HG02623 (cell line): ENCODE measurements around the gene SLC22A23.

Experiments used
- ATAC-seq: cut with Tn5 transposase; IDR thresholded peaks from one replicate; pipeline ENCODE4 v1.9.1; 2021; ENCODE audit warnings: moderate library complexity; ENCODE audit not compliant: unreplicated experiment

Gene SLC22A23

GRCh38 chr6:3273707-3274521, 182.9 kb downstream of the SLC22A23 start:
- ATAC-seq, result no peak

- no peak for ATAC-seq
Measured at GRCh38 chr6:3272911-3273547, 183.8 kb downstream of the SLC22A23 start.

DNA sequence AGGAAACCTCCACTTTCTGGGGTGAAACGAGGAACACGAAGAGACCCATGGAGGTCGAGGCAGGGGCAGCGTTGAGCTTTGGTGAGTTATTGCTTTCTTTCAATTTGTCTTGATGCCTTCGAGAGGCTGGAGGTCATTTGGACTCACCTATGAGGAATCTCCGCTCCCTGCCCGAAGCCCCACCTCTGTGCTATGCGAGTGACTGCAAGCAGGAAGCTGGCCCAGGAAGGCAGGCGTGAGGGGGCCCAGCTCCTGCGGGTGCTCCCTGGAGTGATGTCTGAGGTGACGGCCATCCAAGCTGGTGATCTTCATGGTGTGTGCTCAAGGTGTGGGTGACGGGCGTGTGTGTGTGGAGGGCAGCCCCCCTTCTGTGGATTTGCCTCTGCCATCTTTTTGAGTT, 185.1 kb downstream of the SLC22A23 start:
- no peak for ATAC-seq

DNA sequence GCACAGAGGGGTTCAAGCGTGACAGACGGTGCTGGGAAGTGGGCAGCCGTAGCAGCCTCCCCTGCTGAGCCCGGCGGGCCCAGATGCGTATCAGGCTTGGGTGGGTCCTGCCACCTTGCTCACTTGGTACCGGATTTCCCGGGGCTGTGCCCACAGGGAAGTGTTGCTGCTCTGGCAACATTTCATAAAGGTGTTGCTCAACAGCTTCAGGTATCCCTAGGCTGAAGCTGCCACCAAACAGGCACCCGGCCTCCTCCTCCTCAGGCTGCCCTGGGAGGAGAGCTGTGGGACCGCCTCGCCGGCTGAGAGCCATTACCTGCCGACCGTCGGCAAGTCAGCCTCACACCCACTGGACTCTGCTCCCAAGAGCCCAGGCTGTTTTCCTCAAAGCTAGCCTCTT, 186.6 kb downstream of the SLC22A23 start:
- no peak for ATAC-seq

DNA sequence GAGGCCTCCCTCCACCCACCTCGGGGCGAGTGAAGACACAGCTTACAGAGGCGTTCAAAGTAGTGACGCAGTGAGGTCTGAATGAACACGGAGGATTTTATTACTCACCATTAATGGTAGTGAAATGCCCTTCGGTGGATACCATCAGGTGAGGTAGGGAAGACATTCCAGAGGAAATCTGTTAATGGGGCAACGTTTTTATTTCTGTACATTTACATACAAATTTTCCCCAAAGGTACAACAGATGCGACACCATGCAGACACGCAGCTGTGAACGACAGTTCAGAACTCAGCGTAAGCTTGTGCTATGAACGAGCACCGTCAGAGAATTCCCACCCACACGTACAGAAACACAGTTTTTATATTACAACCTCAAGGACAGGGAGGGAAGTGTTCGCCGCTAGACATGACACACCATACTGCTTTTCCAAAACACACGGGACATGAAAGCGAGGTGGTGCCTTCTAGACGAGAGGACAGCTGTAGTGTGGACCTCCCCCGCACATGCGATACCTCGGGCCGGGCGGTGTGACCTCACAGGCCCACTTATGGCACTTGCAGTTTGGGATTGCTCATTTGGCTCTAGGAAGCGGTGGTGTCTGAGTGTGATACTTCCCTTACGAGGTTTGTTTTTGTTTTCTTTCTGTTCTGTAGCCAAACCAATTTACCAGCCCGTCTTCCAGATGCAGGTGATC, 187.4 kb downstream of the SLC22A23 start:
- no peak for ATAC-seq

DNA sequence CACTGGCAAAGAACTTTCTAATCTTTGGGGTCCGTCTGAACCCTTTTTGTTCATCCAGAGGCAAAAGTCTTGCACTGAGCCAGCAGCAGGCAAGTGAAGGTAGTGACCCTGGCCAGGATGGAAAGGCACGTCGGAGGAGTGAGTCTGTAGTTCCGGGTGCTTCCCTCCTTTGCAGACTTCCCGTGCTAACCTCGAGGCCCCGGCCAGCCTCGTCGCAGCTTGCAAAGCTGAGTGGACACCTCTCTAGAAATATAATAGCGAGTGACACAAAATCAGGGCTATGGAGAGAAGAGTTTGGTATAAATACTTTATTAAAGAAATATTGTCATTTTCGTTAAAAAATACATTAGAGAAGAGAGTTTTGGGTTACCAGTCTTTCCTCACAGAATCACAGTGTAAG, 188.2 kb downstream of the SLC22A23 start:
- ATAC-seq, result no peak

DNA sequence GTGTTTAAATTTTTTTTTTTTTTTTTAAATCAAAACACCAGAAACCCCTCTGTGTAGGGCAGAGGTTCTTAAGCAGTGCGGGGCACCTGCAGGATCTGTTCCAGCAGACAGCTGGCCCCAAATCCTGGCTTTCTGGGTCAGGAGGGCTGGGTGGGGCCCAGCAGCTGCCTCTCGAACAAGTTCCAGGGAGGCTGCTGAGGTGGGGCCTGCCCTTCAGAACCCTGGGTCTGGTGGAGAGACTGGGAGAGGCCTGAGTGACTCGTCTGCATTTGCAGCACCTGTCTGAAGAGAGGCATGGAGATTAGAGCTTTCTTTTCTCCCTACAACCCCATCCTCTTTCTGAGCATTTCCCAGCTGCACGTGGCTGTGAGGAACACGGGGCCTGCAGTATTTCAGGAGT, 189.7 kb downstream of the SLC22A23 start:
- no peak for ATAC-seq

DNA sequence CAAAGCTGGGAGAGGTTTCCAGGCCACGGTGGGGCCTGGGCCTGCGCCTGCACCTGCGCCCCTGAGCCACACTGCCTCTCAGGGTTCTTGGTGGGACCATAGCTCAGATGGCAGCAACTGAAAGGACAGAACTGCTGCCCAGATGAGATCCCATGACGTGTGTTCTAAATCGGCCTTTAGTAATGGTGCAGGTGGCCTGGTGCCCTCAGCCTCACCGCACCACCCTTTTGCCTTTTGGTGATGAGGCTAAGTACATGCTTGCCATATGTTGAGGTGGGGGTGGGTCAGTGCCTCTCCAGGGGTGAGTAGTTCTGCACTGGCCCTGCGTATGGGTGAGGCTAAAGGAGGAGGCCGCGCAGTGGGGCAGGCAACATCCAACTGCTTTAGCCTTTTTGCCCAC, 190.7 kb downstream of the SLC22A23 start:
- no peak for ATAC-seq

- no peak for ATAC-seq
Measured at GRCh38 chr6:3265671-3266070, 191.2 kb downstream of the SLC22A23 start.

- ATAC-seq, result no peak
Measured at GRCh38 chr6:3264356-3264755, 192.5 kb downstream of the SLC22A23 start.

- ATAC-seq, result no peak
Measured at GRCh38 chr6:3263096-3263495, 193.8 kb downstream of the SLC22A23 start.

DNA sequence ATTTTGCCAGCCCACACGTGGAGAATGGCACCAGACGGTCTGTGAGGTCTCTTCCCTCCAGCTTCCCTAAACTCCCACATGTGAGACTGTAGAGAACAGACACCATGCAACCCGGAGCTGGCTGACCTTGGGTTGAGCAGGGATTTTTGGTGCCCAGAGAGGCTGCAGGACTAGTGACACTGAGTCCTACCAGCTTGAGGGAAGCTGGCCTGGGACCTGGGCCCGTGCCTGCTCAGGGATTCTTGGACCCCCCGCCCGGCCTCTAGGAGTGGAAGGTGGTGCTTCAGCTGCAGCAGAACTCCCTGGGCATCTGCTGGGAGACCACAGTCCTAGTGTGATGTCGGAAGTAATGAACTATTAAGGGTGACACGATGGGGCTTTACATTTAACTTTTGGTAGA, 194.9 kb downstream of the SLC22A23 start:
- ATAC-seq, result no peak

DNA sequence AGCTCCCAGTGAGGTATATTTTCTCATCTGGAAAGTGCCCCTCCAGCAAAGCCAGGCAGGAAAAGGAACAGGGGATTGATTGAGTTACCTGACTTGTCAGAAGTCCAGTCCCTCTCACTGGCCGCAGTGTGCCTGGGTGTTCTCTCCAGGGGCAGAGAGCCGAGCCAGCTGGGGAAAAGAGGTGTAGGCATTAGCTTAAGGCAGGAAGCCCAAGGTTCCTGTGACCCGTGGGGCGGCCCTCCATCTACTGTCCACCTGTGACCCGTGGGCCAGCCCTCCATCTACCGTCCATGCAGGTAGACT, 195.4 kb downstream of the SLC22A23 start:
- ATAC-seq, result no peak

- ATAC-seq, result no peak
Measured at GRCh38 chr6:3260772-3261517, 195.9 kb downstream of the SLC22A23 start.

DNA sequence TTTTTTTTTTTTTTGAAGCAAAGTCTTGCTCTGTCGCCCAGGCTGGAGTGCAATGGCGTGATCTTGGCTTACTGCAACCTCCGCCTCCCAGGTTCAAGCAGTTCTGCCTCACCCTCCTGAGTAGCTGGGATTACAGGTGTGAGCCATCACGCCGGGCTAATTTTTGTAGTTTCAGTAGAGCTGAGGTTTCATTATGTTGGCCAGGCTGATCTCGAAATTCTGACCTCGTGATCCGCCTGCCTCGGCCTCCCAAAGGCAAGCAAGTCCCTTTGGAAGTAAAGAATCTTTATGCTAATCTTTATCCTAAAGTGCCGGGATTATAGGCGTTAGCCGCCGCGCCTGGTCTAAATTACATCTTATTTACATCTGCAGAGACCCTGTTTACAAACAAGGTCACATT, 196.6 kb downstream of the SLC22A23 start:
- no peak for ATAC-seq

DNA sequence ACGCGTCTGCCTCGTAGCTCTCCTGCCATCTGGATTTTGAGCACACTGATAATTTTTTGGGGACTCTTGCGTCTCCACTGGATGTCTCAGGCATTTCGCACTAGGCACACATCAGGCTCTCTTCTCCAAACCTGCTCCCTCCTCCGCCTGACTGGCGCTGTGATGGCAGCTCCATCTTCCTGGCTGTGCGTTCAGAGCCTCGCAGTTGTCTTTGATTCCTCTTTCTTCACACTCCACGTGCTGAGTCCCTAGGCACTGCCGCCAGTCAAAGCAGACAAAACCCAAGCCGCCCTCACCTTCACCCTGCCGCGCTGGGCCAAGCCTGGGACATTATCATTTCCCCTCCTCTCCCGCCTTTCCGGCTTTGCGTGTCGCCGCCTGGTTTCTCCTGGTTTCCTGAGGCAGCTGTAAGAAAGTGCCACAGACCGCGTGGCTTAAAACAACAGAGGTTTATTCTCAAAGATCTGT, 197.3 kb downstream of the SLC22A23 start:
- peak; percentile 25 for ATAC-seq

GRCh38 chr6:3258720-3259490, 197.9 kb downstream of the SLC22A23 start, which contains the start of gene PSMG4:
PSMG4 (plus strand) TSS chr6:3258947; CDS start chr6:3259023, 76 bp downstream.
- peak; percentile 71 for ATAC-seq

GRCh38 chr6:3258201-3258600, 198.6 kb downstream of the SLC22A23 start:
- no peak for ATAC-seq

GRCh38 chr6:3253597-3253961, 203.3 kb downstream of the SLC22A23 start:
- no peak for ATAC-seq

DNA sequence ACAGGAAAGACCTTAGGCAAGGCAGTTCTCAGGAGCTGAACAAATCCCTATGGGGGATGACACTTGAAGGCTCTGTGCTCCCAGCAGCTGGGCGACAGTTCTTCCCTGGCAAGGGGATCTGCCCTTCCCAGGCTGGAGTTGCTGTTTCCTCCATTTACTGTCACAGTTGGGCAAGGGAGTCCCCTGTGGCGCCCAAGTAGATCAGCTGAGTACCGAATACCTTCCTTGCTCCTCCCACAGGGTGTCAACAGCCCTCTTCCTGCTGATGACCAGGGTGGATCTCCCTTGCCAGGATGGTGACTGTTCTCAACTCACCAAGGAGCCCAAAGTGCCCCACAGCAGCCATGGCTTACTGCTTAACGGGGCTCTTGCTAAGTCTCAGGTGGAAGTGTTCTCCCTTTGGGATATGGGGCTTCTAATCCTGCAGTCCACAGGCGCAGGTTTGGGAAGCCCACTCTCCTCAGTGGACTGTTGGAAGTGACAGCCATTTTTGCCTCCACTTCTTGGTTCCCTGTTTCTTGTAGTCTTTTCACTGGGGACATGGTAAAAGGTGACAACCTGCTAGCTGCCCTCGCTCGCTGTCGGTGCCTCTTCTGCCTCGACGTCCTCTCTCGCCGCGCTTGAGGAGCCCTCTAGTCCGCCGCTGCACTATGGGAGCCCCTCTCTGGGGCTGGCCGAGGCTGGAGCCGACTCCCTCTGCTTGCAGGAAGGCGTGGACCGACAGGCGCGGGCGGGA, 203.8 kb downstream of the SLC22A23 start:
- no peak for ATAC-seq
